Activated B cell treated with CpG ODN at 0.5 μM for 24 hours (primary cell): ENCODE measurements around the gene SPDYC. TPM values are rescaled to one million over a fixed set of nuclear protein-coding genes. Genes with fewer than 3 reads are reported as not detected.

Experiments
- ATAC-seq: fragments of 200-7000 bp; cut with Tn5 transposase; one replicate; pipeline ENCODE4 v1.10.0; 2021; ENCODE audit warnings: low read depth, mild to moderate bottlenecking, moderate library complexity
- CTCF ChIA-PET: fragments of 350-600 bp; sonication (Branson Sonifier 250); formaldehyde crosslinking; loops from one replicate; lab custom pipeline; 2021; ENCODE audit warnings: antibody characterized with exemption; lab: Charles Lee
- POLR2A ChIA-PET: fragments of 350-600 bp; sonication (Branson Sonifier 250); formaldehyde crosslinking; loops from one replicate; lab custom pipeline; 2021; ENCODE audit warnings: antibody characterized with exemption; lab: Charles Lee
- DNase-seq: peaks from one replicate; pipeline ENCODE4 v3.0.0; 2022
- H3K27ac Mint-ChIP-seq: one replicate; pipeline ENCODE4 v1.8.0; 2020; ENCODE audit warnings: mixed read lengths
- H3K27me3 Mint-ChIP-seq: one replicate; pipeline ENCODE4 v1.8.0; 2021; ENCODE audit warnings: mixed read lengths
- H3K36me3 Mint-ChIP-seq: one replicate; pipeline ENCODE4 v1.8.0; 2021; ENCODE audit warnings: low read depth, mixed read lengths
- H3K4me1 Mint-ChIP-seq: one replicate; pipeline ENCODE4 v1.8.0; 2021; ENCODE audit warnings: mixed read lengths
- H3K4me3 Mint-ChIP-seq: one replicate; pipeline ENCODE4 v1.8.0; 2020; ENCODE audit warnings: mild to moderate bottlenecking, mixed read lengths
- H3K9me3 Mint-ChIP-seq: one replicate; pipeline ENCODE4 v1.8.0; 2020; ENCODE audit warnings: mixed read lengths
- intact Hi-C: fragments of 100-400 bp; cut with micrococcal nuclease; formaldehyde crosslinking; loops from one replicate; pipeline ENCODE4 v1.15.1; 2024
- total RNA-seq: library from RNA; stranded (reverse); gene quantifications from 2 replicates; pipeline ENCODE4 v1.2.3, GENCODE V29; 2022
- TF ChIP-seq, protein P1 (sequence below): fragments of 200-600 bp; IDR thresholded peaks from one replicate; pipeline ENCODE4 v1.8.0; 2022; ENCODE audit warnings: antibody characterized with exemption, mild to moderate bottlenecking

SPDYC gene
- total RNA-seq, 1 donor from 2014 or later = not detected

DNA sequence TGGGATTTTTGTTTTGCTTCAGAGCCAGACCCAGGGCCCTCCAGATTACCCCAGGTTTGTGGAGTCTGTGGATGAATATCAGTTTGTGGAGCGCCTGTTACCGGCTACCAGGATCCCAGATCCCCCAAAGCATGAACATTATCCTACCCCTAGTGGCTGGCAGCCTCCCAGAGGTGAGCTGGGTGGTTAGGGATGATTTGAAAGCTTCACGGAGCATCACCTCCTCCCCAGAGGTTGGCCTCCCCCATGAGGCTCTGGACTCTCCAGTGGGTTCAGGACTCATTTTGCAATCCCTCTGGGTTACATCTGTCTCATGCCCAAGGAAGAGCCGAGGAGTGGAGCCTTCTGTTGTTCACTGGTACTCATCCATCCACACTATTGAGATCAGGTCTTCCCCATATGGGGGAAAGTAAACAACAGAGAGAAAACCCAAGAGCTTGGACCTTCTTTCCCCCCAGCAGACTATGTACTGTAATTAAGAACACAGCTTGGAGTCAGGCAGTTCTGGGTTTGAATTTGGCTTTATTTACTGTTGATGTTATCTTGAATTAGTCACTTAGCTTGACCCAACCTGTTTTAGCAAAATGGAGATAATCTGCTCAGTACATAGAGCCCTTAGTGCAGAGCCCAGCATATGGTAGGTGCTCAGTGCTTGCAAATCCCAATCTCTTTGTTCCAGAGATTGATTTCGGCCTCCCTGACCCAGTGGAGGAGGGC is 45.4 kb upstream of the SPDYC start:
- intact Hi-C loops = no loop called here
- ChIA-PET POLR2A (interaction anchor here (1.0 to 15.3 kb wide), 3 partner anchors 7 to 13 kb away, joined by 3 to 546 read pairs (median 546); partner anchors contain the start of genes FAU, MRPL49, SYVN1 and TM7SF2), CTCF (interaction anchor here (0.6 to 0.7 kb wide), 2 partner anchors 10 to 54 kb away, joined by 3 read pairs; no protein-coding TSS in a partner anchor)
- no peak for ATAC-seq
- H3K9me3 Mint-ChIP-seq = no peaks in the 10 kb centered on the region
- TF ChIP-seq, protein P1, sequence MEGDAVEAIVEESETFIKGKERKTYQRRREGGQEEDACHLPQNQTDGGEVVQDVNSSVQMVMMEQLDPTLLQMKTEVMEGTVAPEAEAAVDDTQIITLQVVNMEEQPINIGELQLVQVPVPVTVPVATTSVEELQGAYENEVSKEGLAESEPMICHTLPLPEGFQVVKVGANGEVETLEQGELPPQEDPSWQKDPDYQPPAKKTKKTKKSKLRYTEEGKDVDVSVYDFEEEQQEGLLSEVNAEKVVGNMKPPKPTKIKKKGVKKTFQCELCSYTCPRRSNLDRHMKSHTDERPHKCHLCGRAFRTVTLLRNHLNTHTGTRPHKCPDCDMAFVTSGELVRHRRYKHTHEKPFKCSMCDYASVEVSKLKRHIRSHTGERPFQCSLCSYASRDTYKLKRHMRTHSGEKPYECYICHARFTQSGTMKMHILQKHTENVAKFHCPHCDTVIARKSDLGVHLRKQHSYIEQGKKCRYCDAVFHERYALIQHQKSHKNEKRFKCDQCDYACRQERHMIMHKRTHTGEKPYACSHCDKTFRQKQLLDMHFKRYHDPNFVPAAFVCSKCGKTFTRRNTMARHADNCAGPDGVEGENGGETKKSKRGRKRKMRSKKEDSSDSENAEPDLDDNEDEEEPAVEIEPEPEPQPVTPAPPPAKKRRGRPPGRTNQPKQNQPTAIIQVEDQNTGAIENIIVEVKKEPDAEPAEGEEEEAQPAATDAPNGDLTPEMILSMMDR = no peak
- no peak overlapping the region for H3K27ac Mint-ChIP-seq
- no peak for DNase-seq
- H3K36me3 Mint-ChIP-seq = peaks cover 85% of the 10 kb centered on the region
- no peaks in the 10 kb centered on the region for H3K27me3 Mint-ChIP-seq
- H3K4me3 Mint-ChIP-seq = peak overlapping the region; percentile 7
- peaks cover 47% of the 10 kb centered on the region for H3K4me1 Mint-ChIP-seq

DNA sequence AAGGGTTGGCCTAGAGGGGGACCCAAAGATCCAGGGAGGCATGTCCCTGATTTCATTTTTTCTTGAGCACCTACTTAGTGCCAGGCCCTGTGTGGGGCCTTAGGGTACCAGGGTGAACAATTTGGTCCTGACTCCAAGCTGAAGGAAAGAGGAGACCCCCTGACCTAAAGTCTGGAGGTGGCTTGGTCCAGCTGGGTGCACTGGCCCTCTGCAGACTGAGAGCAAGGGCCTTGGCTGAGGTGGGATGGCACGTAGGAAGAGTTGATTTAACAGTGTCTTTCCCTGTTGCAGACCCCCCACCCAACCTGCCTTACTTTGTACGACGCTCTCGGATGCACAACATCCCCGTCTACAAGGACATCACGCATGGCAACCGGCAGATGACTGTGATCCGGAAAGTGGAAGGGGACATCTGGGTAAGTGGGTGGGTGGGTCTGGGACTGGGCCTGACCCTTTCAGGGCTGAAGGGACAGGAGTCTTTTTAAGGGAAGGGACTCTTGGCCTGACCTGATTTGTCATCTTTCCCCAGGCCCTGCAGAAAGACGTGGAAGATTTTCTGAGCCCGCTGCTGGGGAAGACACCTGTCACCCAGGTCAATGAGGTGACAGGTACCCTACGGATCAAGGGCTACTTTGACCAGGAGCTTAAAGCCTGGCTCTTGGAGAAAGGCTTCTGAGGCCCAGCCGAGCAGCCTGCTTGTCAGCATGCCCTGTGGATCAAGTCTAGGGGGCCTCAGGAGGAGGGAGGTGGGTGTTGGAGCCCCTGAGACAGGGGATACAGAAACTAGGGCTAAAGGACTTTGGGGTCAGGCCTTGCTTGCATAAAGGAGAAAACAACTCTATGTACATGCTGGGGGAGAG is 44.6 kb upstream of the SPDYC start:
- intact Hi-C loops = no loop called here
- TF ChIP-seq, protein P1 = no peak
- no peaks in the 10 kb centered on the region for H3K9me3 Mint-ChIP-seq
- peaks cover 85% of the 10 kb centered on the region for H3K36me3 Mint-ChIP-seq
- peaks cover 47% of the 10 kb centered on the region for H3K4me1 Mint-ChIP-seq
- ATAC-seq (no peak), DNase-seq (no peak)
- ChIA-PET CTCF (interaction anchor here (0.6 to 1.4 kb wide), 3 partner anchors 10 to 56 kb away, joined by 3 to 6 read pairs (median 3); partner anchors contain the start of gene CAPN1), POLR2A (interaction anchor here (1.6 to 13.5 kb wide), 2 partner anchors 8 to 10 kb away, joined by 5 to 546 read pairs; partner anchors contain the start of genes FAU, MRPL49, TM7SF2 and ZNHIT2)
- H3K27me3 Mint-ChIP-seq = no peaks in the 10 kb centered on the region
- H3K4me3 Mint-ChIP-seq = no peak overlapping the region
- H3K27ac Mint-ChIP-seq = no peak overlapping the region

DNA sequence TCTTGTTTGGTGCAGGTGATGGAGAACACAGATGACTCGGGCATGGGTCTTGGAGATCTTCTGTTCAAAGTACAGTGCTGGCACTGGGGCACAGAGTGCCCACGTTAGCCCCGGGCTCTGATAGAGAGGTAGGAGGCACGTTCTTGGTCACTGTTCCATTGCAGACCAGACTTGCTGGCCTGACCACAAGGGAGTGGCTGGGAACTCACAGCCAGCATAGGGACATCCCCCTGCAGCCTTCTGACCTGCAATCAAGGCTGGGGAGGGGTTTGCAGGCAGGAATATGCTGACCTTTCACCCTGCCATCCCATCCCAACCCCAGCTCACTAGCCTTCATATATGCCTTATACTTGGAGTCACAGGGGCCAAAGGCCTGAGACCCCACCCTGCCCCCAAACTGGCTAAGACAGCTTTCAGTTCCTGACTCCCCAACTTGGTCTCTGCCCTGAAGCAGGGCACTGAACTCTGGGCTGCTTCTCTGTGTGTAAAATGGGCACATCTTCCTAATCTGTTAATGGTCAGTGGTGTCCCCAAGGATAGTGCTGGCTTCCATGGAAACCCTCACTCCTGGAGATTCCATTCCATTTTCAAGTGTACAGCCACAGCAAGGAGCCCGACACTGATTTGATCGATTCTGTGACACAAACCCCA is 43.3 kb upstream of the SPDYC start:
- TF ChIP-seq, protein P1 = no peak
- Mint-ChIP-seq H3K36me3 (peaks cover 85% of the 10 kb centered on the region), H3K4me1 (peaks cover 47% of the 10 kb centered on the region), H3K27me3 (no peaks in the 10 kb centered on the region), H3K27ac (peak overlapping the region; percentile 61), H3K9me3 (no peaks in the 10 kb centered on the region), H3K4me3 (no peak overlapping the region)
- CTCF ChIA-PET = interaction anchor here (0.9 to 1.4 kb wide), 2 partner anchors 17 to 55 kb away, joined by 4 to 6 read pairs; partner anchors contain the start of gene CAPN1
- ATAC-seq (no peak), DNase-seq (no peak)
- intact Hi-C loops = no loop called here
- POLR2A ChIA-PET = interaction anchor here (1.6 to 13.5 kb wide), 3 partner anchors 9 to 52 kb away, joined by 5 to 546 read pairs (median 163); partner anchors contain the start of genes CAPN1, FAU, MRPL49 and TM7SF2

DNA sequence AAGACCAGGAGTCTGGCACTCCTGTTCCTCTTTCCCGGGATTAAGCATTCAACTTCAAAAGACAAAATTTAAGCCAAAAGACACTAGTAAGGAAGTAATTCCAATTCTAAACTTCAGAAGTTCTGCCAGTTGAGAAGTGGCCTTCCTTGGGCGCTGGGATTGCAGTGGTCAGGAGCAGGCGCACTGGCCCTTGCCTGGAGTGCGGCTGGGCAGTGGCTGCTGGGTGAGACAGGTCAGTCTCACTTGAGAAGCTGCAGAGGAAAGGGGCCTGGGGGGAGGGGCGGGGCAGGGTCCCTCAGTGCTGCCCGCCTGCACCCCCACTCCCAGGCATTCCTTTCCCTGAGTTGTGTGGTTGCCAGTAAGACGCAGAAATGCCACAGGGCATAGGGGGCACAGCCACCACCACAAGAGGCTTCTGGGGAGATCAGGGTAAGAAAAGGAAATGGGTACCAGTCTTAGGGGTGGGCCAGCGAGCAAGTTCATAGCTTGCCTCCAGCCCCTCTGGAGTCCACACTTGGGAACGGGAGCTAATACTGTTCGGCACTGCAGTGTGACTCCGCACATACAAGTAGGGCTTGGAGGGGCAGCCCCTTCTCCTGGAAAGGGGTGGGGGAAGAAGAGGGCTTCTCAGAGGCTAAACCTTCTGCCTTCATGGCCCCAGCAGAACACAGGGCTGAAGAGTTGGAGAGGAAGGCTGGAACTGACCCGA is 42.4 kb upstream of the SPDYC start:
- DNase-seq = no peak
- Mint-ChIP-seq H3K27ac (peak overlapping the region; percentile 12), H3K9me3 (no peaks in the 10 kb centered on the region), H3K27me3 (no peaks in the 10 kb centered on the region), H3K36me3 (peaks cover 84% of the 10 kb centered on the region), H3K4me1 (peaks cover 49% of the 10 kb centered on the region), H3K4me3 (no peak overlapping the region)
- POLR2A ChIA-PET = interaction anchor here (9.5 to 13.5 kb wide), 2 partner anchors 10 to 51 kb away, joined by 163 to 546 read pairs; partner anchors contain the start of genes CAPN1, FAU, MRPL49 and TM7SF2
- CTCF ChIA-PET = interaction anchor here (8.6 kb wide), 1 partner anchor 53 kb away, joined by 54 read pairs; the partner anchor contains the start of gene CAPN1
- TF ChIP-seq, protein P1 = no peak
- intact Hi-C loops = no loop called here
- no peak for ATAC-seq
